ENCODE data around the gene PLEKHG4.
A peak's percentile ranks its signal among the peaks of the same experiment; 100 is the strongest.

PLEKHG4 gene

GRCh38 chr16:67259705-67260104 is 19.6 kb upstream of the PLEKHG4 start:
- DNase-seq: peak in 1 of 51 donors; percentile 46

GRCh38 chr16:67260426-67261063 is 18.8 kb upstream of the PLEKHG4 start:
- no peak for DNase-seq

- DNase-seq: no peak
Observed at GRCh38 chr16:67263201-67263600, 16.1 kb upstream of the PLEKHG4 start.

- DNase-seq: no peak
Observed at GRCh38 chr16:67264277-67264676, 15.1 kb upstream of the PLEKHG4 start.

GRCh38 chr16:67264866-67265265 is 14.5 kb upstream of the PLEKHG4 start:
- DNase-seq: no peak

- no peak for DNase-seq
Observed at GRCh38 chr16:67265834-67266233, 13.5 kb upstream of the PLEKHG4 start.

GRCh38 chr16:67268136-67268579 is 11.2 kb upstream of the PLEKHG4 start:
- no peak for DNase-seq

- no peak for DNase-seq
Observed at GRCh38 chr16:67269766-67270165, 9.6 kb upstream of the PLEKHG4 start.

- DNase-seq: no peak
Observed at GRCh38 chr16:67270931-67271338, 8.4 kb upstream of the PLEKHG4 start.

GRCh38 chr16:67271446-67271845 is 7.9 kb upstream of the PLEKHG4 start:
- no peak for DNase-seq

GRCh38 chr16:67275321-67275720 is 4.0 kb upstream of the PLEKHG4 start:
- DNase-seq: no peak

- peak in 4 of 51 donors; percentile 8 to 45 (median 12) for DNase-seq
Observed at GRCh38 chr16:67277294-67277998, 1.9 kb upstream of the PLEKHG4 start.

GRCh38 chr16:67277999-67278772 is 1.1 kb upstream of the PLEKHG4 start:
- no peak for DNase-seq

GRCh38 chr16:67278773-67279295 is 498 bp upstream of the PLEKHG4 start:
- peak in 1 of 51 donors; percentile 9 for DNase-seq

- no peak for DNase-seq
Observed at GRCh38 chr16:67280090-67281015, 1.0 kb downstream of the PLEKHG4 start.

- no peak for DNase-seq
Observed at GRCh38 chr16:67281536-67282446, 2.5 kb downstream of the PLEKHG4 start.

GRCh38 chr16:67282447-67282805 is 3.1 kb downstream of the PLEKHG4 start:
- DNase-seq: no peak

- DNase-seq: no peak
Observed at GRCh38 chr16:67283039-67283825, 3.9 kb downstream of the PLEKHG4 start.
